SK-N-SH treated with all-trans-retinoic acid at 6 μM for 48 hours (cell line): ENCODE data around the gene PDILT.
"Not testable (repeated sequence)": the region's sequence is repeated elsewhere in the genome, so short reads cannot be mapped to it uniquely, and the experiment has no call there.

Experiments used
- ATAC-seq: fragments of 200-7000 bp; cut with Tn5 transposase; 3 replicates; pipeline ENCODE4 v1.9.1; 2020; ENCODE audit warnings: mild to moderate bottlenecking, moderate library complexity
- ARNTL ChIP-seq: fragments of 450-650 bp; formaldehyde crosslinking; IDR thresholded peaks from 2 replicates; pipeline ENCODE4 v1.5.0; 2020; ENCODE audit warnings: low read depth, mild to moderate bottlenecking, moderate library complexity, borderline replicate concordance
- BACH2 ChIP-seq: fragments of 250-450 bp; sonication (Bioruptor Pico); IDR thresholded peaks from 2 replicates; pipeline ENCODE4 v1.9.0; 2021; ENCODE audit warnings: mild to moderate bottlenecking, borderline replicate concordance
- CSDC2 ChIP-seq: fragments of 250-450 bp; sonication (Bioruptor Pico); IDR thresholded peaks from 2 replicates; pipeline ENCODE4 v1.5.0; 2020; ENCODE audit warnings: mild to moderate bottlenecking, moderate library complexity
- CSRNP3 ChIP-seq: fragments of 250-450 bp; sonication (Bioruptor Pico); IDR thresholded peaks from 2 replicates; pipeline ENCODE4 v1.5.1; 2021; ENCODE audit warnings: mild to moderate bottlenecking, moderate library complexity
- GLIS3 ChIP-seq: fragments of 250-450 bp; sonication (Bioruptor Pico); IDR thresholded peaks from 2 replicates; pipeline ENCODE4 v1.5.0; 2020; ENCODE audit warnings: mild to moderate bottlenecking, moderate library complexity
- ISL1 ChIP-seq: fragments of 250-450 bp; sonication (Bioruptor Pico); IDR thresholded peaks from 2 replicates; pipeline ENCODE4 v2.1.2; 2022; ENCODE audit warnings: mild to moderate bottlenecking, moderate library complexity
- PATZ1 ChIP-seq: fragments of 250-450 bp; sonication (Bioruptor Pico); IDR thresholded peaks from 2 replicates; pipeline ENCODE4 v1.8.0; 2020; ENCODE audit warnings: mild to moderate bottlenecking, moderate library complexity, borderline replicate concordance
- POU6F1 ChIP-seq: fragments of 250-450 bp; sonication (Bioruptor Pico); IDR thresholded peaks from 2 replicates; pipeline ENCODE4 v1.8.0; 2021; ENCODE audit warnings: low read depth, mild to moderate bottlenecking, moderate library complexity, borderline replicate concordance
- TOX ChIP-seq: fragments of 250-450 bp; sonication (Bioruptor Pico); IDR thresholded peaks from 2 replicates; pipeline ENCODE4 v1.8.0; 2021; ENCODE audit warnings: mild to moderate bottlenecking, moderate library complexity, borderline replicate concordance
- TSHZ2 ChIP-seq: fragments of 250-450 bp; sonication (Bioruptor Pico); IDR thresholded peaks from 2 replicates; pipeline ENCODE4 v1.5.0; 2020; ENCODE audit warnings: mild to moderate bottlenecking, moderate library complexity
- ZFP30 ChIP-seq: fragments of 450-650 bp; formaldehyde crosslinking; IDR thresholded peaks from 2 replicates; pipeline ENCODE4 v1.5.0; 2022; ENCODE audit warnings: mild to moderate bottlenecking, moderate library complexity
- ZNF565 ChIP-seq: fragments of 450-650 bp; formaldehyde crosslinking; conservative IDR thresholded peaks from 2 replicates; pipeline ENCODE4 v1.5.0; 2020; ENCODE audit warnings: low read depth, mild to moderate bottlenecking, moderate library complexity
- ZNF70 ChIP-seq: fragments of 450-650 bp; formaldehyde crosslinking; IDR thresholded peaks from 2 replicates; pipeline ENCODE4 v1.5.0; 2020; ENCODE audit warnings: mild to moderate bottlenecking, moderate library complexity

The PDILT gene

GRCh38 chr16:20430948-20431347, 26.4 kb upstream of the PDILT start:
- TF ChIP-seq TOX (CRISPR knock-in tag) = no peak
- no peak for TF ChIP-seq ARNTL (CRISPR knock-in tag)
- no peak for TF ChIP-seq CSDC2 (CRISPR knock-in tag)
- TF ChIP-seq ZFP30 (CRISPR knock-in tag) = no peak
- no peak for TF ChIP-seq ZNF70 (CRISPR knock-in tag)
- TF ChIP-seq ISL1 (CRISPR knock-in tag) = no peak
- no peak for TF ChIP-seq TSHZ2 (CRISPR knock-in tag)
- TF ChIP-seq CSRNP3 (CRISPR knock-in tag) = no peak
- no peak for TF ChIP-seq ZNF565 (CRISPR knock-in tag)
- no peak for TF ChIP-seq POU6F1 (CRISPR knock-in tag)
- TF ChIP-seq PATZ1 (CRISPR knock-in tag) = no peak
- TF ChIP-seq GLIS3 (CRISPR knock-in tag) = no peak
- TF ChIP-seq, all 23 proteins: peak for 0
- no peak for ATAC-seq

GRCh38 chr16:20430480-20430879, 25.9 kb upstream of the PDILT start:
- ATAC-seq = not testable (repeated sequence)

GRCh38 chr16:20429499-20429898, 25.0 kb upstream of the PDILT start:
- ATAC-seq = not testable (repeated sequence)

- ATAC-seq = not testable (repeated sequence)
These were observed 22.9 kb upstream of the PDILT start for GRCh38 chr16:20427401-20427797.

GRCh38 chr16:20424129-20424866, 19.8 kb upstream of the PDILT start:
- TF ChIP-seq CSRNP3 (CRISPR knock-in tag) (no peak), ZNF70 (CRISPR knock-in tag) (no peak), BACH2 (CRISPR knock-in tag) (no peak)
- ATAC-seq = no peak

GRCh38 chr16:20423772-20424128, 19.2 kb upstream of the PDILT start:
- not testable (repeated sequence) for ATAC-seq

- ATAC-seq = not testable (repeated sequence)
These were observed 17.2 kb upstream of the PDILT start for GRCh38 chr16:20421748-20422147.

- not testable (repeated sequence) for ATAC-seq
These were observed 14.6 kb upstream of the PDILT start for GRCh38 chr16:20419093-20419492.
